ENCODE measurements around the gene QPCT. TPM values are rescaled to one million over a fixed set of nuclear protein-coding genes. Genes with fewer than 3 reads are reported as not detected.

QPCT gene
- total RNA-seq, 1 donor = 8.3 TPM

GRCh38 chr2:37343537-37344434 lies 644 bp upstream of the QPCT start:
- peak; percentile 62 for DNase-seq (ENCODE audit: low read depth)
- H3K4me3 ChIP-seq (ENCODE audit: low read depth, low read length) = peak overlapping the region; percentile 66
- TF ChIP-seq, protein P1, sequence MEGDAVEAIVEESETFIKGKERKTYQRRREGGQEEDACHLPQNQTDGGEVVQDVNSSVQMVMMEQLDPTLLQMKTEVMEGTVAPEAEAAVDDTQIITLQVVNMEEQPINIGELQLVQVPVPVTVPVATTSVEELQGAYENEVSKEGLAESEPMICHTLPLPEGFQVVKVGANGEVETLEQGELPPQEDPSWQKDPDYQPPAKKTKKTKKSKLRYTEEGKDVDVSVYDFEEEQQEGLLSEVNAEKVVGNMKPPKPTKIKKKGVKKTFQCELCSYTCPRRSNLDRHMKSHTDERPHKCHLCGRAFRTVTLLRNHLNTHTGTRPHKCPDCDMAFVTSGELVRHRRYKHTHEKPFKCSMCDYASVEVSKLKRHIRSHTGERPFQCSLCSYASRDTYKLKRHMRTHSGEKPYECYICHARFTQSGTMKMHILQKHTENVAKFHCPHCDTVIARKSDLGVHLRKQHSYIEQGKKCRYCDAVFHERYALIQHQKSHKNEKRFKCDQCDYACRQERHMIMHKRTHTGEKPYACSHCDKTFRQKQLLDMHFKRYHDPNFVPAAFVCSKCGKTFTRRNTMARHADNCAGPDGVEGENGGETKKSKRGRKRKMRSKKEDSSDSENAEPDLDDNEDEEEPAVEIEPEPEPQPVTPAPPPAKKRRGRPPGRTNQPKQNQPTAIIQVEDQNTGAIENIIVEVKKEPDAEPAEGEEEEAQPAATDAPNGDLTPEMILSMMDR (IDR thresholded peaks at IDR 0.05; ENCODE audit: insufficient read depth, low read length) = peak; percentile 44

DNA sequence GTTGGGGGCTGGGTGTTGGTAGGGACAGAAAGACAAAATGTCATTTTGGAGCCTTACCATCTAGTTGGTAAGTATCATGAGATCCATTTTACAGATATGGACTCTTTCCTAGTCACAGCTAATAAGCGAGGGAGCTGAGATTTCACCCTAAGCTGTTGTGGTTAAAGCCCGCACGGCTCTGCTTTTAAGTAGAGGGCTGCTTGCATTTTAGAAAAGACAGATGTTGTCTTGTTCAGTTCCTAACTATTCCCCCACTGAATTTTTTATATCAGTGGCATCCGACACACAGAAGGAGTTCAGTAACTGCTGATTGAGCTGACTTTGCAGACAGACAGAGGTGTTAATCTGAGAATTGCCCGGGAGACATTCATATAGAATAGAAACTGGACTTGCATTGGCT lies 3.7 kb downstream of the QPCT start:
- TF ChIP-seq, protein P1 (IDR thresholded peaks at IDR 0.05; ENCODE audit: insufficient read depth, low read length) = no peak
- no peak overlapping the region for H3K4me3 ChIP-seq (ENCODE audit: low read depth, low read length)
- DNase-seq (ENCODE audit: low read depth) = no peak

- TF ChIP-seq, protein P1 (IDR thresholded peaks at IDR 0.05; ENCODE audit: insufficient read depth, low read length) = no peak
- no peak for DNase-seq (ENCODE audit: low read depth)
- no peak overlapping the region for H3K4me3 ChIP-seq (ENCODE audit: low read depth, low read length)
Measured at GRCh38 chr2:37349231-37349860, 4.9 kb downstream of the QPCT start.

- DNase-seq (ENCODE audit: low read depth) = no peak
- H3K4me3 ChIP-seq (ENCODE audit: low read depth, low read length) = no peak overlapping the region
- TF ChIP-seq, protein P1 (IDR thresholded peaks at IDR 0.05; ENCODE audit: insufficient read depth, low read length) = no peak
Measured at GRCh38 chr2:37350034-37350433, 5.6 kb downstream of the QPCT start.

GRCh38 chr2:37354531-37354930 lies 10.1 kb downstream of the QPCT start:
- H3K4me3 ChIP-seq (ENCODE audit: low read depth, low read length) = no peak overlapping the region
- no peak for DNase-seq (ENCODE audit: low read depth)
- TF ChIP-seq, protein P1 (IDR thresholded peaks at IDR 0.05; ENCODE audit: insufficient read depth, low read length) = no peak

GRCh38 chr2:37355735-37356134 lies 11.3 kb downstream of the QPCT start:
- TF ChIP-seq, protein P1 (IDR thresholded peaks at IDR 0.05; ENCODE audit: insufficient read depth, low read length) = no peak
- no peak overlapping the region for H3K4me3 ChIP-seq (ENCODE audit: low read depth, low read length)
- no peak for DNase-seq (ENCODE audit: low read depth)

Measured in fibroblast of the aortic adventitia (primary cell).